Measurements from ENCODE around the gene SHANK1. TPM values are rescaled to one million over a fixed set of nuclear protein-coding genes. Genes with fewer than 3 reads are reported as not detected.

Gene SHANK1
- total RNA-seq, 4 donors from 2014 or later: 0.42 to 6.6 TPM; not detected in 2

- Histone ChIP-seq H3K9me3 (no peaks in the 10 kb centered on the region), H3K36me3 (no peaks in the 10 kb centered on the region), H3K4me1 (peaks cover 24% of the 10 kb centered on the region), H3K27ac (no peak overlapping the region), H3K27me3 (peaks cover 23% of the 10 kb centered on the region), H3K4me3 (no peak overlapping the region)
- TF ChIP-seq POLR2AphosphoS5 (IDR thresholded peaks at IDR 0.05): no peak
- no peak for TF ChIP-seq POLR2A (IDR thresholded peaks at IDR 0.05)
- TF ChIP-seq, protein P1, sequence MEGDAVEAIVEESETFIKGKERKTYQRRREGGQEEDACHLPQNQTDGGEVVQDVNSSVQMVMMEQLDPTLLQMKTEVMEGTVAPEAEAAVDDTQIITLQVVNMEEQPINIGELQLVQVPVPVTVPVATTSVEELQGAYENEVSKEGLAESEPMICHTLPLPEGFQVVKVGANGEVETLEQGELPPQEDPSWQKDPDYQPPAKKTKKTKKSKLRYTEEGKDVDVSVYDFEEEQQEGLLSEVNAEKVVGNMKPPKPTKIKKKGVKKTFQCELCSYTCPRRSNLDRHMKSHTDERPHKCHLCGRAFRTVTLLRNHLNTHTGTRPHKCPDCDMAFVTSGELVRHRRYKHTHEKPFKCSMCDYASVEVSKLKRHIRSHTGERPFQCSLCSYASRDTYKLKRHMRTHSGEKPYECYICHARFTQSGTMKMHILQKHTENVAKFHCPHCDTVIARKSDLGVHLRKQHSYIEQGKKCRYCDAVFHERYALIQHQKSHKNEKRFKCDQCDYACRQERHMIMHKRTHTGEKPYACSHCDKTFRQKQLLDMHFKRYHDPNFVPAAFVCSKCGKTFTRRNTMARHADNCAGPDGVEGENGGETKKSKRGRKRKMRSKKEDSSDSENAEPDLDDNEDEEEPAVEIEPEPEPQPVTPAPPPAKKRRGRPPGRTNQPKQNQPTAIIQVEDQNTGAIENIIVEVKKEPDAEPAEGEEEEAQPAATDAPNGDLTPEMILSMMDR (IDR thresholded peaks at IDR 0.05): no peak
- no peak for TF ChIP-seq EP300 (IDR thresholded peaks at IDR 0.05)
- WGBS: 71% methylated on average over 5 of the region's 5 CpGs
- DNase-seq (ENCODE audit: low spot score in 2 of 2): no peak
Measured at GRCh38 chr19:50729894-50730293, 10.3 kb upstream of the SHANK1 start.

GRCh38 chr19:50728084-50728737 is 8.6 kb upstream of the SHANK1 start:
- no peak overlapping the region for H3K27ac ChIP-seq
- no peak for TF ChIP-seq POLR2A (IDR thresholded peaks at IDR 0.05)
- no peak for TF ChIP-seq POLR2AphosphoS5 (IDR thresholded peaks at IDR 0.05)
- no peak for TF ChIP-seq EP300 (IDR thresholded peaks at IDR 0.05)
- TF ChIP-seq, protein P1 (IDR thresholded peaks at IDR 0.05): no peak
- WGBS: 22% methylated on average over 34 of the region's 39 CpGs
- H3K4me3 ChIP-seq: no peak overlapping the region
- DNase-seq (ENCODE audit: low spot score in 2 of 2): peak; percentile 81 to 88
- no peaks in the 10 kb centered on the region for H3K36me3 ChIP-seq
- peaks cover 37% of the 10 kb centered on the region for H3K4me1 ChIP-seq
- H3K9me3 ChIP-seq: no peaks in the 10 kb centered on the region
- H3K27me3 ChIP-seq: peaks cover 18% of the 10 kb centered on the region

DNA sequence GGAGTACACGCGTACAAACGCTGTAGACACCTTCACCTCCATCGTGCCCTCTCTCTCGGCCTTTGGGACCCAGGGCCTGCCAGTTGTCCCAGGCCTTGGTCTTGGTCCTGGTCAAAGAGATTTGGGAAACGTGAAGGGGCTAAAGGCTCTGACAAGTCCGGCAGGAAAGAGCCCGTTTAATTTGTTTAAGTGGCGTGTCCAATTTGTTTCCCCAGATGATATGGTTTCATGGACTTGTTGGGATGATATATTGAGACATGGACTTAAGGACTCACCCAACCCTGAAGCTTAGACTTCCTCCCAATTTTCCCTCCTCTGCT is 6.3 kb upstream of the SHANK1 start:
- H3K4me1 ChIP-seq: peaks cover 45% of the 10 kb centered on the region
- peak overlapping the region; percentile 61 for H3K4me3 ChIP-seq
- TF ChIP-seq, protein P1 (IDR thresholded peaks at IDR 0.05): no peak
- TF ChIP-seq POLR2A (IDR thresholded peaks at IDR 0.05): no peak
- no peak for TF ChIP-seq POLR2AphosphoS5 (IDR thresholded peaks at IDR 0.05)
- TF ChIP-seq EP300 (IDR thresholded peaks at IDR 0.05): no peak
- no peak overlapping the region for H3K27ac ChIP-seq
- H3K36me3 ChIP-seq: no peaks in the 10 kb centered on the region
- DNase-seq (ENCODE audit: low spot score in 2 of 2): no peak
- peaks cover 23% of the 10 kb centered on the region for H3K27me3 ChIP-seq
- H3K9me3 ChIP-seq: no peaks in the 10 kb centered on the region
- whole genome bisulfite sequencing: 82% methylated on average over 9 of the region's 9 CpGs

DNA sequence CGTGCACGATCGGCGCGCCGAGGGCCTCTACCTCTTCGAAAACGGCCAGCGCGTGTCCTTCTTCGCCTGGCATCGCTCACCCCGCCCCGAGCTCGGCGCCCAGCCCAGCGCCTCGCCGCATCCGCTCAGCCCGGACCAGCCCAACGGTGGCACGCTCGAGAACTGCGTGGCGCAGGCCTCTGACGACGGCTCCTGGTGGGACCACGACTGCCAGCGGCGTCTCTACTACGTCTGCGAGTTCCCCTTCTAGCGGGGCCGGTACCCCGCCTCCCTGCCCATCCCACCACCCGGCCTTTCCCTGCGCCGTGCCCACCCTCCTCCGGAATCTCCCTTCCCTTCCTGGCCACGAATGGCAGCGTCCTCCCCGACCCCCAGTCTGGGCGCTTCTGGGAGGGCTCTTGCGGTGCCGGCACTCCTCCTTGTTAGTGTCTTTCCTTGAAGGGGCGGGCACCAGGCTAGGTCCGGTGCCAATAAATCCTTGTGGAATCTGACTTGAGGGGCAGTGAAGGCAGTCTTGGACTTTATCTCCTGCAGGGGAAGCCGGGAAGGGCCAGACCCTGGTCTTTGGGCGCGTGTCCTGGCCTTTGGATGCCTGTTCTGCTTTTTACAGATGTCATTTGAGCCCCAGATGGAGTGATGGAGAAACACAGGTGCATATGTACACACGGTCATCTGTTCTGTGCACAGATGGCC is 5.8 kb upstream of the SHANK1 start:
- peak overlapping the region; percentile 61 for H3K4me3 ChIP-seq
- H3K4me1 ChIP-seq: peaks cover 45% of the 10 kb centered on the region
- no peaks in the 10 kb centered on the region for H3K9me3 ChIP-seq
- TF ChIP-seq EP300 (IDR thresholded peaks at IDR 0.05) (no peak), POLR2AphosphoS5 (IDR thresholded peaks at IDR 0.05) (peak in 1 of 3 donors; percentile 41)
- WGBS: 6% methylated on average over 18 of the region's 52 CpGs
- H3K36me3 ChIP-seq: no peaks in the 10 kb centered on the region
- DNase-seq (ENCODE audit: low spot score in 2 of 2): no peak
- H3K27me3 ChIP-seq: peaks cover 23% of the 10 kb centered on the region
- H3K27ac ChIP-seq: peak overlapping the region; percentile 62

DNA sequence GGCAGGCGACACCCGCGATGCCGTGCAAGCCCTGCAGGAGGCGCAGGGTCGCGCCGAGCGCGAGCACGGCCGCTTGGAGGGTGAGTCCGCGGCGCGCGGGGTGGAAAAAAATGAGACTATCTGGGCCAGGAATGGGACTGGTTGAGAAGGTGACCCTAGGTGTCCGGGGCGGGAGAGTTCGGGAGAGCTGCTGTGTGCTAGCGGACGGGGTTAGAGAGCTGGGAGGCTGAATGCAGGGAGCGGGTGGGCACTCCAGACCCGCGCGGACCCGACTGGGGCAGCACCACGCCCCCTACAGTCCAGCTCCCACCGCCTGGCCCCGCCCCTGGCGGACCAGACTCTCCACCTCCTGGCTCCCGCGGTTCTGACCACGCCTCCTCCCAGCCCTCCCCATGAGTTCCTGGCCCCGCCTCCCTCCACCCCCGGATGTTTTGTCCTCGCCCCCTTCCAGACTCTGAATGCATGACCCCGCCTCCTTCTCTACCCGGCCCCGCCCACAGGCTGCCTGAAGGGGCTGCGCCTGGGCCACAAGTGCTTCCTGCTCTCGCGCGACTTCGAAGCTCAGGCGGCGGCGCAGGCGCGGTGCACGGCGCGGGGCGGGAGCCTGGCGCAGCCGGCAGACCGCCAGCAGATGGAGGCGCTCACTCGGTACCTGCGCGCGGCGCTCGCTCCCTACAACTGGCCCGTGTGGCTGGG is 5.1 kb upstream of the SHANK1 start:
- TF ChIP-seq POLR2AphosphoS5 (IDR thresholded peaks at IDR 0.05) (no peak), EP300 (IDR thresholded peaks at IDR 0.05) (no peak), POLR2A (IDR thresholded peaks at IDR 0.05) (peak in 1 of 2 donors; percentile 32)
- TF ChIP-seq, protein P1 (IDR thresholded peaks at IDR 0.05): peak; percentile 76 to 94
- Histone ChIP-seq H3K9me3 (no peaks in the 10 kb centered on the region), H3K27ac (peak overlapping the region; percentile 62), H3K4me1 (peaks cover 52% of the 10 kb centered on the region), H3K4me3 (peak overlapping the region; percentile 61), H3K27me3 (peaks cover 25% of the 10 kb centered on the region), H3K36me3 (no peaks in the 10 kb centered on the region)
- WGBS: 4% methylated on average over 49 of the region's 65 CpGs
- peak; percentile 99 for DNase-seq (ENCODE audit: low spot score in 2 of 2)

Data from suprapubic skin (tissue), 4 donors.